Ishikawa (cell line): Measurements from ENCODE around the gene TBC1D22B.

Source experiments
- CEBPB ChIP-seq: IDR thresholded peaks from 2 replicates; pipeline ENCODE4 v1.6.1; 2012
- CREB1 ChIP-seq: IDR thresholded peaks from 2 replicates; pipeline ENCODE4 v1.6.1; 2012; ENCODE audit warnings: low read depth
- EGR1 ChIP-seq: IDR thresholded peaks from 2 replicates; pipeline ENCODE4 v1.6.1; 2012
- EP300 ChIP-seq: IDR thresholded peaks from 2 replicates; pipeline ENCODE4 v1.6.1; 2012; ENCODE audit warnings: borderline replicate concordance
- FOXM1 ChIP-seq: IDR thresholded peaks from 2 replicates; pipeline ENCODE4 v1.6.1; 2012; ENCODE audit warnings: low read depth, borderline replicate concordance
- NFIC ChIP-seq: IDR thresholded peaks from 2 replicates; pipeline ENCODE4 v1.6.1; 2012
- RAD21 ChIP-seq: IDR thresholded peaks from 2 replicates; pipeline ENCODE4 v1.6.1; 2012; ENCODE audit warnings: low read depth
- REST ChIP-seq: IDR thresholded peaks from 2 replicates; pipeline ENCODE4 v1.6.1; 2012; ENCODE audit warnings: low read depth, mild to moderate bottlenecking
- TAF1 ChIP-seq: IDR thresholded peaks from 2 replicates; pipeline ENCODE4 v1.6.1; 2012; ENCODE audit warnings: low read depth, mild to moderate bottlenecking
- TCF12 ChIP-seq: IDR thresholded peaks from 2 replicates; pipeline ENCODE4 v1.6.1; 2012; ENCODE audit warnings: low read depth
- TEAD4 ChIP-seq: IDR thresholded peaks from 2 replicates; pipeline ENCODE4 v1.6.1; 2012
- USF1 ChIP-seq: IDR thresholded peaks from 2 replicates; pipeline ENCODE4 v1.6.1; 2012
- YY1 ChIP-seq: IDR thresholded peaks from 2 replicates; pipeline ENCODE4 v1.6.1; 2012; ENCODE audit warnings: low read depth
- ZBTB7A ChIP-seq: IDR thresholded peaks from 2 replicates; pipeline ENCODE4 v1.6.1; 2012; ENCODE audit warnings: low read depth
- TF ChIP-seq, protein P1 (sequence below): IDR thresholded peaks from 2 replicates; pipeline ENCODE4 v1.6.1; 2012

TBC1D22B gene

GRCh38 chr6:37338745-37339255 is 81.2 kb downstream of the TBC1D22B start:
- no peak for TF ChIP-seq FOXM1
- no peak for TF ChIP-seq TEAD4
- TF ChIP-seq ZBTB7A, result no peak
- TF ChIP-seq, protein P1, sequence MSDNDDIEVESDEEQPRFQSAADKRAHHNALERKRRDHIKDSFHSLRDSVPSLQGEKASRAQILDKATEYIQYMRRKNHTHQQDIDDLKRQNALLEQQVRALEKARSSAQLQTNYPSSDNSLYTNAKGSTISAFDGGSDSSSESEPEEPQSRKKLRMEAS, result no peak

GRCh38 chr6:37339741-37340638 is 82.4 kb downstream of the TBC1D22B start:
- no peak for TF ChIP-seq NFIC
- TF ChIP-seq USF1, result no peak
- TF ChIP-seq, protein P1, result no peak
- TF ChIP-seq TAF1, result no peak
- no peak for TF ChIP-seq YY1

DNA sequence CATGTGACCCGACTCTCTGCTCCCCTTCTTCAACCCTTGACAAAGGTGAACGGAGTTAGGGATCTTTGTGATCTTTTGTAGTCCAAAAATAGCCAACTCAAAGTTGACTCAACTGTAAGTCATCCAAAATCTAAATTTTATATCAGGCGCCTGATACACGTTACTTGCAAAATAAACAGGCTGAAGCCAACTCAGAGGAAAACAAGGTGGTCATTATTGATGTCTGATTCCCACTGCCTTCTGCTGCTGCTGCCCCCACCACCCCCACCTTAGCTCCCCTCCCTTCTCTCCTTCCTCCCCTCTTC is 83.0 kb downstream of the TBC1D22B start:
- TF ChIP-seq TAF1 (no peak), RAD21 (no peak)

DNA sequence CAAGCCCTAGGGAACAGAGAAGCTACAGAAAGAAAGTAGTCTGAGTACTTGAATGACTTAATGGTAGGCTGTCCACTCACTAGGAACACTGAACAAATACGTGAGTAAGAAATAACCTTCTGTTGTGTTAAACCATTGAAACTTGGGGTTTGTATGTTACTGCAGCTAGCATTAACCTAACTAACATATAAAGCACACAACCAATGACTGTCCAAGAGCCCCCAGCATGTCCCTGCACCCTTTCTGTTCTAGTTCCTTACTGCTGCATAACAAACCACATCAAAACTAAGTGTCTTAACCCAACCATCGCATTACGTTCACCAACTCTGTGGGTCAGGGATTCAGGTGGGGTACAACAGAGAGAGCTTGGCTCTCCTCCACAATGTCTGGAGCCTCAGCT is 85.7 kb downstream of the TBC1D22B start:
- TF ChIP-seq, protein P1, result no peak
- TF ChIP-seq EGR1 (no peak), RAD21 (no peak), NFIC (no peak), EP300 (no peak)

DNA sequence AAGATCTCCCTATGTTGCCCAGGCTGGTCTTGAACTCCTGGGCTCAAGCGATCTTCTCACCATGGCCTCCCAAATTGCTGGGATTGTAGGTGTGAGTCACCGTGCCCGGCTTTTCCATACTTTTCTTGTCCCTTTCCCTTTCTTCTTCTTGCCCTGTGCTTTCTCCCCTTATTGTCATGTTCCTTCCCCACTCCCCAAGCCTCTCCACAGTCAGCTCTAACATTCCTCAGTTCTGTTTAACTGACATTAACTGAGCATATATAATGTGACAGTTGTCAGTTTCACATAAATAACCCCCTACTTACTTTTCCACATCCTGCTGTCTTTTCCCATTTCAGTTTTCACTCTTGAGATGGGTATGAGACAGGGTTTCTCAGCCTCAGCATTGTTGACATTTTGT is 86.7 kb downstream of the TBC1D22B start:
- TF ChIP-seq CEBPB (no peak), EGR1 (no peak), REST (no peak), EP300 (no peak)

DNA sequence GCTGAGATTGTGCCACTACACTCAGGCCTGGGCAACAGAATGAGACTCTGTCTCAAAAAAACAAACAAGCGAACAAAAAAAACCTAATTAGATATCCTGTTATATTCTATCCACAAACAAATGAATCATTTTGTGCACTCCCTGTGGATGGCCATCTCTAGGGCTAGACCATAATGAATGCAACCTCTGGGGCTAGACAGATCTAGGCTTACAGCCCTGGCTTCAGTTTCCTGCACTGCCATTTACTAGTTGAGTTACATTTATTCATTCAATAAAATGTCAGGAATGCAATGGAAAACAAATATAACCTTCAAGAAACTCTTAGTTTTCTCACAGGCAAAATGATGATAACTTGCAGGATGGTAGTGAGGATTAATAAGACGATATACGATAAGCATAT is 89.6 kb downstream of the TBC1D22B start:
- no peak for TF ChIP-seq TCF12
- no peak for TF ChIP-seq USF1
- TF ChIP-seq TAF1, result no peak
- TF ChIP-seq TEAD4, result no peak
- no peak for TF ChIP-seq NFIC
- TF ChIP-seq EP300, result no peak
- TF ChIP-seq, protein P1, result no peak
- TF ChIP-seq CEBPB, result no peak
- TF ChIP-seq CREB1, result no peak
- no peak for TF ChIP-seq EGR1
- TF ChIP-seq FOXM1, result no peak
- TF ChIP-seq ZBTB7A, result no peak
- no peak for TF ChIP-seq RAD21
- no peak for TF ChIP-seq REST
- TF ChIP-seq YY1, result no peak

DNA sequence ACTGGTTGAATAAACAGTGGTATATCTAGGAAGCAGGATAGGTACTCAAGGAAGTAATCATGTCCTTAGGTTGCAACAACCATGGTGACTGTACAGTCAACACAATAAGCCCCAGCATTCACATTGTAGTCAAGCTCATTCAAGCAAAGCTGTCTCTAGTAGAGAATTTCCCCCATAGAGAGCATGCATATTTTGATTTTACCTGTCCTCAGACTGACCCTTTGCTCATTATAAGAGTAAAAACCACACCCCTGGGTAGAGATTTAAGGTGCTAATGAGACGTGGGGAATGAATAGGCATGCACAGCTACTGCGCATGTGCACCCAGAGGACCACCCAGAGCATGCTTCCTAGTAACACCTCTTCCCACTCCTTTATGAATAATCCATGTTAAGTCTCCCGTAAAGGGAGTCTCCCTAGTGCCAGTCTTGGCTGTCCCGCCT is 90.1 kb downstream of the TBC1D22B start:
- TF ChIP-seq EP300 (no peak), RAD21 (no peak), CREB1 (no peak), ZBTB7A (no peak), TCF12 (no peak)
- TF ChIP-seq, protein P1, result 0 out of 2 replicates have a peak, but pooled peaks have one; percentile 16
